ENCODE measurements around the gene PPP1R36.

DNA sequence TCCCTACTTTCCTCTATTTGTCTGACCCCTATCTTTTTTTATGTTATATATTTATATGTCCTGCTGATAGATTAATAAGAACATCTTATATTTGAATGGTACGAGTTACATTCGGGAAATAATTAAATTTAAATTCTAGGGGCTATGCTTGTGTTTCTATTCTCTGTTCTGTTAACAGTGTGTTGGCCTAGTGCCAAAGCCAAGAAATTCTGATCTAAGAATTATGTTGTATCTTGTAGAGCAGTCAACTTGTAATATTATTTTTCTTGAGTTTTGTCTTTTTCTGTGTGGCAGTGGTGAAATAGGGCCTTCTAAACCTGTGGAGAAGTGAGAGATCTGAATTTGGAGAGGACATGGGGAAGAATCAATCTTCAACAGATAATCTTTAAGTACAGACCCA is 18.2 kb upstream of the PPP1R36 start:
- TF ChIP-seq POLR2A (IDR thresholded peaks at IDR 0.05; ENCODE audit: low read depth) (no peak), POLR2AphosphoS5 (IDR thresholded peaks at IDR 0.05) (no peak), EP300 (IDR thresholded peaks at IDR 0.05) (no peak)

Measured in esophagus muscularis mucosa (tissue), 3 donors.